Activated effector memory CD4-positive, alpha-beta T cell treated with anti-CD3 and anti-CD28 coated beads, Interleukin-2, amount 50 U/mL, for 16 hours (primary cell): ENCODE results near the gene MKNK2.
"Not testable (repeated sequence)": the region's sequence is repeated elsewhere in the genome, so short reads cannot be mapped to it uniquely, and the experiment has no call there.

Experiments used
- DNase-seq: peaks from one replicate; pipeline ENCODE4 v3.0.0-alpha.2; 2020

MKNK2 gene

DNA sequence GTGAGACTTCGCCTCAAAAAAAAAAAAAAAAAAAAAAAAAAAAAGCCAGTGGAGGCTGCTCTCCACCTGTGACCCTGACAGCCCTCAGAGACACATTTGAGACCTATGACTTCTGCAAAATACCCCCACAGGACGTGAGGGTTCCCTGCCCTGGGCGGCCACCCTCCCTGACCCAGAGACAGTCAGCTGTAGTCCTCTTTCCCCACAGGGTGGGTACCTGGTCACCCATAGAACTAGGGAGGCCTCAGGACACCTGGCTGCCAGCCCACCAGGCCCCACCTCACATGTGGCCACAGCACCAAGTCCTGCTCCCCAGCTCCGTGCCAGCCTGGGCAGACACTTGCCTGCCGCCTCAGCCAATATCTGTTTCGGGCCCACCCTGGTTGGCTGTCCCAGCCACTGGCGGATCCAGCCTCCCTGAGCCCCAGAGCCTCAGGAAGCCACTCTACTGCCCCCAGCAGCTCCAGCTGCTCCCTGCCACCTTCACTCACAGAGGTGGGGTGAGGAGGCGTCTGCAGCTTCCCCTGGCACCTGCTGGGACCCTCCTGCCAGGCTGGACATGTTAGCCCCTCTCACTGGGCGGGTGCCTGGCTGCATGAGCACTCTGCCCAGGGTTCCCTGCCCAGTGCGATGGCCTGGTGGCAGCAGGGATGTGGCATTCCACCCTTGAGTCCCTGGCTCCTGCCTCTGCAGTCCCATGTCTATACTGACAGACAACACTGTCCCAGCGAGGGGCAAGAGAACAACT, 6.9 kb downstream of the MKNK2 start:
- no peak for DNase-seq

DNA sequence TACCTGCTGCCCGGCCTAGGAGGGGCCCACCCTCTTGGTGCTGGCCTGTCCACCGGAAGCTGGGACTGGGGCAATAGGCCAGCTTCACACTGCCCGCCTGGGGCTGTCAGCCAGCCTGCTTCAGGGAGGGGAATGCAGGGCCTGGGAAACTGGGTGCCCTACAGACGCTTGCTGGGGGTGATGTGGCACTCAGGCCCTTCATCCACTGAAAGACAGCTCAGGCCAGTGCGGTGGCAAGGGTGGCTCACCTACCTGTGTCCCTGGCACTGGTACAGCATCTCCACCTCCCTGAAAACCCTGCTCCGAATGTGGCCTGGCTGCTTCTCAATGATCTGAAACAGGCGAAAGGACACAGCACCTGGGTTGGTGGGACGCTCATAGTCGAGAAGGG, 7.8 kb downstream of the MKNK2 start:
- no peak for DNase-seq

DNA sequence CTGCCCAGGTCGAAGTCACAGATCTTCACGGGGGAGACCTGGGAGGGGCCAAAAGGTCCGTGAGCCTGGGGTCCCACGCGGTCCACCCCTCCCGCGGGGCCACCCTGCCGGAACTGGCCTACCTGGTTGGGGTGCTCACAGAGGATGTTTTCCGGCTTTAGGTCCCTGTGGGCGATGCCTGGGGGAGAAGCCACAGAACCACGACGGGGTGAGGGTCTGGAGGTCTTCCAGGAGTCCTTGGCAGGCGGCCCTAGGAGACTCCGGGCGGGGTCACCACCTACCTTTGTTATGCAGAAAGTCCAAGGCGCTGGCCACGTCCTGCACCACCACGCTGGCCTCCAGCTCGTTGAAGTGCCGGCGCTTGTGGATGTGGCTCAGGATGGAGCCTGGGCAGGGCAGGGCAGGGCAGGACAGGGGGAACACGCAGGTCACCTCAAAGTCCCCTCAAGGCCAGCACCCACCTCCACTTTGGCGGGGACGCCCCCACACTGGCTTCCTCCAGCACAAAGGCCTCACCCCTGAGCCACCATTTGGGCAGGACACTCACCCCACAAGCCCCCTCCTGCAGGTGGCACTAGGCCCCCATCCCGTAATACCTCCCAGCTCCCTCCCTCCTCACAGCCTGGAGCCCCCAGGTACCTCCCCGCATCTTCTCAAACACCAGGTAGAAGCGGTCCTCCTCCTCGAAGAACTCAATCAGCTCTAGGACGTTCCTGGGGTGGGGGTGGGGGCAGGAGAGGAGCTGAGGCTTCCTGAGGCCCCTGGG, 8.4 kb downstream of the MKNK2 start:
- DNase-seq = peak; percentile 71

DNA sequence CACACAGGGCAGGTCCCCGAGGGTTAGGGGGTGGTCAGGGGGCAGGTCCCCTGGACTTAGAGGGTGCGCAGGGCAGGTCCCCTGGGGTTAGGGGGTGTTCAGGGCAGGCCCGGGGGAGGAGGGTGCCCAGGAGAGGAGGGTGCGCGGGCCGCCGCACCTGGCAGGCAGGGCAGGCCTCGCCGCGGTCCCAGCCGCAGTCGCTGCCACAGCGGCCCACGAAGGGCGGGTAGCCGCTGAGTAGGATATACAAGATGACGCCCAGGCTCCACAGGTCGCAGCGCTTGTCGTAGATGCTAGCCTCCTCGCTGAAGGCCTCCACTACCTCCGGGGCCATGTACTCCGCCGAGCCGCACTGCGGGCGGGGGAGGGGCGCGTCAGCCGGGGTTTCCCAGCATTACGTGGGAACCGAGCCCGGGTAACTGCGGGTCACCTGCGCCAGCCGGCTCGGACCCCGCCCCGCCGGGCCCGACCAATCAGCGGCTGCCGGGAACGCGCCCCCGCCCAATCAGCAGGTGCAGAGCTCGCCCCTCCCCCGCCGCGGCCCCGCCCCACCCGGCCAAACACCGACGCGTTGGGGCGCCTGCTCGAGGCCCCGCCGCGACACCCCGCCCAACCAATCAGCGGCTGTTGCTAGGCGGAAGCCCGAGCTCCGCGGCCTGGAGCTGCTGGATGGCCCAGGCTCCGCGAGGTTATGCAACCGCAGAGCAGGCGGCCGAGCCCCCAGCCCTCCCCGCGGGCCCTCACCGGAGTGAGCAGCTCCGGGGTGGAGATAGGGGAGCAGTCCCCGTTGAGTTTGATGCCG, 9.2 kb downstream of the MKNK2 start:
- DNase-seq = peak; percentile 100

DNA sequence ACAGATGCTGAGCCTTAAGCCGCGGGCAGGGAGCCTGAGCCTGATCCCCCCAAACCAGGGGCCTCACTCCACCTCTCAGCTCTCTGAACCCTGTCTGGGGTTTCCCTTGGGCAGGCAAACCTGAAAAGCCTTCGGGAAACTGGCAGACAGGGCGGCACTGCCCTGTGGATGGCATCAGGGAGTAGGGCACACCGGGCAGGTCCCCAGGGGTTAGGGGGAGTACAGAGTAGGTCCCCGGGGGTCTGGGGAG, 9.7 kb downstream of the MKNK2 start:
- DNase-seq = no peak

DNA sequence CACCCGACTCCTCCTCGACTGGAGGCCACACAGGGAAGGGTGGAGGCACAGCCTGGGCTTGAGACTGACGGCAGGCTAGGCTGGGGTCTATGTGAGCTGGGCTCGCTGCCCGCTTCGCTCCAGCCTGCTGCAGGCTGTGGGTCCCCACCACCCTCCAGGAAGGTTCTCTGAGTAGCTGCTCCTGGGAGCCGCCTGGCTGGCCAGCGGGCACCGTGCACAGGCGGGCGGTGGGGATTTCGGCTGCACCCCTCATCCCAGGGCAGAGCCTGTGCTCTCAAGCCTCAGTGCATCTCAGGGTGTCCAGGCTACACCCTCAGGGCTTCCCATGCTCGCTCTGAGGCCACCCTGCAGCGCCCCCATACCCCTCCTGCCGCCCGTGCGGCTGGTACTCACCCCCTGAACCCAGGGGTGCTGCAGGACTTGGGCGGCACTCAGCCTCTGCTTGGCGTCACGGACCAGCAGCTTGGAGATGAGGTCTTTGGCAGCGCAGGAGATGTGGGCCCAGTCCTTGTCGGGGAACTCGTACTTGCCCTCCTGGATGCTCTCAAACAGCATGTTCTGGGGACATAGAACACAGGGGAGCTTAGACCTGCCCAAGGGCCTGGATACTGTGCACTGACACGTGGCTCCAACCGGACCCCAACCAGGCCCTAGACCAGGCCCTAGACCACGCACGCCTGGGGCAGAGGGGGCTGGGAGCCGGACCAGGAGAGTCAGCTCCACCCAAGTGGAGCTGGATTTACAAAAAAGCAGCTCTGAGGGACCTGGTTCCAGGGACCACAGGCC, 10.2 kb downstream of the MKNK2 start:
- no peak for DNase-seq

DNA sequence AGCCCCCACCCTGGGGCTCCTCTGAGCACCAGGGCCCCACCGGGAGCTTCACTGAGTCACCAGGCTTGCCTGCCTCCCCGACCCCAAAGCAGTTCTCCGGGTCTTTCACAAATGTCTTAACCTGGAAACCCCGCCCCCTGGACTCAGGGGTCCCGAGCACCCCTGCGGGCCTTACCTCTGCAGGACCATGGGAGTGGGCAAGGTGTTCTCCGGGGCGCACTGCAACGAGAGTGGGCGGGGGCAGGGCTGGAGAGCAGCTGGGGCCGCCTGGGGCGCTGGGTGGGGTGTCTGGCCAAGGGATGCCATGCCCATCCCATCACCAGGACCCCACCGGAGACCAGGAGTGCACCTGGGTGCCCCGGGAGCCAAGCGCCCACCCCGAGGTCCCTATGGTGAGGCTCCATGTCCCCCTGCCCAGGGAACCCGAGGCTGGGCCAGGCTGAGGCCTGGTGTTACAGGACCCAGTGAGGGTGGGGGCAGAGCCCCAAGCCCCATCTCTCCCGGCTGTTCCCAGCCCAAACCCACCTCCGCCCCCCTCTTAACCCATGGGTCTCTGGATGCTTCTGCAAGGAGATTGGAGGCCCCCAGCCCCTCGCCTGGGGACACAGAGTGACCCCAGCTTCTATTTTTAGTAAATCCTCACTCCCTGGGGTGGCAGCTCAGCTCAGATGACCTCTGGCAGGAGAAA, 10.9 kb downstream of the MKNK2 start:
- no peak for DNase-seq

DNA sequence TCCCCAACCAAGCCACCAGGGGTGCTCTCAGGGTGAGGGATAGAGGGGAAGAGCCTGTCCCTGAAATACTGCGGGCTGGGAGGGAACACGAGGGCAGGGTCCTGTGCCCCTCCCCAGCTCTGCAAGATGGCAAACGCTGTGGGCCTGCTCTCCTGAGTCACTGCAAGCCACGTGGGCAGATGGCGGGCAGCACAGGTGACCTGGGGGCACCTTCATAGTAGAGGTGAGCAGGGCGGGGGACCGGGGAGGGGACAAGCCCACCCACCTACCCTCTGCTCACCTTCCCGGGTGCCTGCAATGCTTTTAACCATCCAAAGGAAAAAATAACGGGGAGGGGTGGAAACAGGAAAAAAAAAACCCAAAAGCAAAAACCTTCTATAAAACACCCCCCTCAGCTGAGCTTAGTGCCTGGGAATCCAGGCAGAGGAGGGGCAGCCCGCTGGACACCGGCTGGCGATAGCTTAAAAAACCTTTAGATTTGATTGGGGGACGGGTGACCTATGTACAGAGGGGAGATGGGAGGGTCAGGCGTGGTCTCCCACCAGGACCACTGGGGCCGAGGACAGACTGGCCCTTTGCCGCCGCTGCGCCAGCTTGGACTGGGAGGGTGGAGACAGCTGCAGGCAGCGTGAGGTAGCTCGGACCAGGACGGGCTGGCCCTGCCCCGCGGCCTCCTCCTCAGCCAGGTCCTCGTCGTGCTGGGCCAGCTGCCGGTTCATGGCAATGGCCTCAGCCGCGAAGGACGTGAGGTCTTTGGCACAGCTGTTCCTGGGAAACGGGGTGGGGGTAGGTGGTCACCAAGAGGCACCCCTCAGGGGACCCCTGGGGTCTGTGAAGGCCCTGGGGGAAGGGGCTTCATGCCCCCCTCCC, 11.7 kb downstream of the MKNK2 start:
- no peak for DNase-seq

DNA sequence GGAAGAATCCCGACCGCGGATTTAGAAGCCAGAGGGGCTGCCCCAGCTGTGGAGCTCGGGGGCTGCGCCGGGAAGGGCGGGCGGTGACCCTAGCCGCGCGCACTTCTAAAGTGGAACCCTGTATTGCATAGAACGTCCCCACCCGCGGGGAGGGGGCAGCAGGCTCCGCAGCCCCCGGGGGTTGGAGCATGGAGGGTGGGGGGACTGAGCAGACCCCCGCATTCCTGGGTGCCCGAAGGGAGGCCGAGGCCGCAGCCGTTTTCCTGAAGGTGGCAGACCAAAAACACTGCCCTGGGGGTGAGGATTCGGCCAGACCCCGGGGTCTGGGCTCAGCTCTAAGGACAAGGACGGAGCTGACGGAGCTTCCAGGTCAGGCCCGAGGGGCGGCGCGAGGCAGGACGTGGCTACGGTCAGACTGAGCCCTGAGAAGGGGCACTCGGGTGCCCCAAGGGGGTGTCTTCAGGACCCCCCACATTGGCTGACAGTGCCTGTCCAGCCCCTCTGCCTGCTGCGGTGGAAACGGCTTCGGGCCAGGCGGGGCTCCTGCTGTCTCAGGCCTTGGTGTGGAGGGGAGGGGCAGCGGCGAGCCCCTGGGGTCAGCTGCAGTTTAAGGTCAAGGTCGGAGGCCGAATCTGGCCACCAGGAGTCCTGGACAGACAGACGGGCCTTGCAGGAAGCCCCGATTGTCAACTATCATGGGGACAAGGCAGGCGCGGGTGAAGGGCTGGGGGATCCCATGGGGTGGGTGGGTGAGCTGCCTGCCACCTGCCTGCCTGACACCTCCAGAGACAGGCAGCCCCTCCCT, 12.6 kb downstream of the MKNK2 start:
- no peak for DNase-seq

DNA sequence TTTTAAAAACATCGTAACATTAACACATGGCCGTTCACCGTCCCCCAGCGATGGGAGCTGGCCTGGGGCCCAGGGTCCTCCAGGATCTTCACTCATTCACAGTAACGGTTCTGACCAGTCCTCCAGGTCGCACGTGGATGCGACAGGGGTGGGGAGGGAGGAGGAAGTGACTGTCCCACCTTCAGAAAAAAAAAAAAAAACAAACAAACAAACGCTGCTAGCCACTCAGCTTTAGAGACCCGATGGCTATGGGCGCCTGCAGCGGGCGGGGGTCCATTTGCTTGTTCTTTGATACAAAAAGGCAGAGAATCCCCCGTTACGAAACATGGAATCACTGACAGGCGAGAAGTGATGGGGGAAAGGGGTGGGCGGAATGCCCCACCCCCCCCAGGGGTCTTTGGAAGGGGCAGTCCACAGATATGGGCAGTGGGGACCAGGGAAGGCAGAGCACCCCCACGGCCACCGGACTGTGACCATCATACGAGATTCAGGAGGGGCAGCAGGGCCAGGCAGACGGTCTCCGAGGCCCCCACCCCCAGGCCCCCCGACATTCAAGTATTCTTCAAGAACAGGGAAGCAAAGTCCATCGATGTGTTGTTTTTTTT, 13.3 kb downstream of the MKNK2 start:
- no peak for DNase-seq

DNA sequence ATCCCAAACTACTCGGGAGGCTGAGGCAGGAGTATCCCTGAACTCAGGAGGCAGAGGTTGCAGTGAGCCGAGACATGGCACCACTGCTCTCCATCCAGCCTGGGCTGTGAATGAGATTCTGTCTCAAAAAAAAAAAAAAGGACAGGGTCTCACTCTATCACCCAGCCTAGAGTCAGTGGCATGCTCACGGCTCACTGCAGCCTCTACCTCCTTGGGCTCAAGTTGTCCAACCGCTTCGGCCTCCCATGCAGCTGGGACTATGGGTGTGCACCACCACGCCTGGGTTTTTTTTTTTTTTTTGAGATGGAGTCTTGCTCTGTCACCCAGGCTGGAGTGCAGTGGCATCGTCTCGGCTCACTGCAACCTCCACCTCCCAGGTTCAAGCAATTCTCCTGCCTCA, 14.6 kb downstream of the MKNK2 start:
- DNase-seq = no peak

DNA sequence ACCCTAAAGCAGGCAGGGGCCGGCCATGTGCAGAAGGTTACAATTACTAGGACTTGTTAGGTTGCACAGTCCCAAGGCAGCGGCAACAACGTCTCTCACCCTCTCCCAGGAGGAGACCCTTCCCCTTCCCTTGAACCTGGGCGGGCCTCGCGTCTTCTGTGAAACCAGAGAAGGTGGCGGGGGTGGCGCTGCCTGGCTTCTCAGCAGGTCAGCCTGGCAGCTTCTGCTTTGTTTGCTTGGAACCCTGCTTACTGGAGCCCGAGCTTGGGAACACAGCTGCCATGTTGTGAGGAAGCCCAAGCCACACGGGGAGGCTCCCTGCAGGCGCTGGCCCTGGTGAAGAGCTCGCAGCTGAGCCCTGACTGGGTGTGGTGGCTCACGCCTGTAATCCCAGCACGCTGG, 15.5 kb downstream of the MKNK2 start:
- no peak for DNase-seq

DNA sequence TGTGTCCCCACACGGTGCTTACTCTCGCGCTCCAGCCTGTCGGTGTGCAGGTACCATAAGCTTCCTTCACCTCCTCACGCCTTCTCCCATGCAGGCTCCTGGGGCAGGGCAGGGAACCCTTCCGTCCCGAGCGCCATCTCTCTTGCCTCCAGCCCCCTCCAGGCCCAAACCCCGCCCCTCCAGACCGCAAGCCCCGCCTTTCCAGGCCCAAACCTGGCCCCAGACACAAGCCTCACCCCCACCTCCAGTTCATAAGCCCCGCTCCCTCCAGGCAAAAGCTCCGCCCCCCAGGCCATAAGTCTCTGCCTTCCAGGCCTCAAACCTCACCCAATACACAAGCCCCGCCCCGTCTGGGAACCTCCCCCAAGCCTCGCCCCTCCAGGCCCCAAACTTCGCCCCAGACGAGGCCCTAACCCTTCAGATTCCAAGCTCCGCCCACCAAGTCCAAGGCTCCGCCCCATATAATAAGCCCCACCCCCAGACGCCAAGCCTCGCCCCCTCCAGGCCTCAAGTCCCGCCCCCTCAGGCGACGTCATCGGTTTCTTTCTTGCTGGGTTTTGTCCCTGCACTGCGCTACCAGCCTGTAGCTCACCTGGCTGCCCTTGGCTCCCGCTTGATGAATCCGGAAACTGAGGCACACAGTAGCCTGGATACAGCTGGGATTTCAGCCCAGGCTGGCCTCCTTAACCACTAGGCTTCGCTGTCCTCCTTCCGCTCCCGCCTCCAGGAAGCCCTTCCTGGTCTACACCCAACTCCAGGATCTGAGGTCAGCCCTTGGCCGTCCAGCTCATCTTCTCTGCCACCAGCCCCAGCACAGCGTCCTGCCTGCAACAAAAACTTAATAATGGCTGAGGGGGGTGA, 16.1 kb downstream of the MKNK2 start:
- peak; percentile 86 for DNase-seq

DNA sequence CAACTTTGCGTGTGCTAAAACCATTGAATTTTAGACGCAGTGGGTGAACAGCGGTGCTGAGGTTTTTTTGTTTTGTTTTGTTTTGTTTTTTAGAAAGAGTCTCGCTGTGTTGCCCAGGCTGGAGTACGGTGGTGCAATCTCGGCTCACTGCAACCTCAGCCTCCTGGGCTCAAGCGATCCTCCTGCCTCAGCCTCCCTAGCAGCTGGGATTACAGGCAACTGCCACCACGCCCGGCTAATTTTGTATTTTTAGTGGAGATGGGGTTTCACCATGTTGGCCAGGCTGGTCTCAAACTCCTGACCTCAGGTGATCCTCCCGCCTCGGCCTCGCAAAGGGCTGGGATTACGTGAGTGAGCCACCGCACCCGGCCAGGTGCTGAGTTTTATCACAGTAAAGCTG, 16.8 kb downstream of the MKNK2 start:
- not testable (repeated sequence) for DNase-seq

DNA sequence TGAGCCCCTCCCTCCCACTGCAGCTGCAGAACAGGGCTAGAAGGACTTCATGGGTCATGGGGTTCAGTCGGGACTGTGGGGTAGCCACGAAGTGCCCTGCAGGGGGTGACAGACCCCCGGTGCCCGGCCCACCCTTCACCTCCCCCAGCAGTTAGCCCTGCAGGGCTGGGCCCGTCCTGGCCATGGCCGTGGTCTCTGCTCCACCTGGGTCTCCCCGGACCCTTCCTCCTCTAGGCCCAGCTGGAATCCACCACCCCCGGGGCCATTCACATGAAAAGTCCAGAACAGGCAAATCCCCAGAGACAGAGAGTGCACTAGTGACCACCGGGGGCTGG, 17.3 kb downstream of the MKNK2 start:
- DNase-seq = no peak

DNA sequence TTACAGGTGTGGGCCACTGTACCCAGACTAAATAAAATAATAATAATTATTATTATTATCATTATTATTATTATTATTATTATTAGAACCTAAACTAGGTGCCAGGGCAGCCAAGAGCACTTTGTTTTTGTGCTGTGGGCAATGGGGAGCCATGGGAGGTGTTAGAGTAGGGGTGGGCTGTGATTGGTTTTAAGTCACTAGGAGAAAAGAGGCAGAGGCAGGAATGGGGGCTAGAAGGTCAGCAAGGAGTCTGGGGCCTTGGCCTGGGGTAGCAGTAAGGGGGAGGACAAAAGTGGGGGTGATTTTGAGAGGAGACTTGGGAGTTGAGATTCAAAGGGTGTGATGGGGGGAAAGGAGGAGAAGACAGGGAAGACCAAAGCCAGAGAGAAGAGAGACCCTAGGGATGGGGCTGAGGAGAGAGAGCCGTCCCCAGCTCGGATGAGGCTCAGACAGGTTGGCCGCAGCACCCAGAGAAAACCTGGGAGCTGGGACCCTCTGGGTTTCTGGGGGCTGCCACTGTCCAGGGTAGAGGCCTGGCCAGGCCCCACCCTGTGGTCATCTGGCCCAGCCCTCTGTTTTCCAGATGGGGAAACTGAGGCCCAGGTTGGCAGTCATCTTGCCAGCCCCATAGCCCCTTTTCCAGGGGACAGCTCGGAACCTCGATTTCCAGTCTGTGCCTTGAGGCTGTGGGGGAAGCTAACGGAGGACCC, 17.8 kb downstream of the MKNK2 start:
- no peak for DNase-seq

DNA sequence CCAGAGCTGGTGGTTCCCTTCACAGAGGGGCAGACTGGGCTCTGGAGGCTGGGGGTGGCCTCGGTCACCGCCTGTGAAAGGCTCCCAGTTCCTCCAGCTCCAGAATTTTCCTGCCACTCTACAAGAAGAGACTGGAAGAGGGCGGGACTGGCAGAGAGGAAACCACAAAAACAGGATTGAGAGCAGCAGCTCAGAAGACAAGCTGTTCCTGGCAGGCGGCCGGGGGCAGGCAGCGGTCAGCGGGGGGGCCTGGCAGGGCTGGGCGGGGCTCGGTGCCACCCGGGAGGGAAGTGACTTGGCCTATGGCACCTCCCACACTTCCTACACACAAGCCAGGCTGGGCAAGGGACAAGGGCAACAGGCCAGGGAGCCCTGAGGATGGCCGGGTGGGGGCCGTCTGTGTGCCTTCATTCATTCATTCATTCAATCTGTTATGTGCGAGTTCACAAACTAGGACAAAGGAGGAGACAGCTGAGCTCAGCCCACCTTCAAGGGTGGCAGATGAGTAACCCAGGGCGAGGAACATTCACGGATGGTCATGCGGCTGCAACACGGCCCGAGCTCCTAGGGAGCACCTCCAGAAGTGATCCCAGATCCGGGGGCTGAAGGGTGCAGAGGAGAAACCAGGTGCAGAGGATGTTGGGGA, 18.6 kb downstream of the MKNK2 start:
- DNase-seq = peak; percentile 83

DNA sequence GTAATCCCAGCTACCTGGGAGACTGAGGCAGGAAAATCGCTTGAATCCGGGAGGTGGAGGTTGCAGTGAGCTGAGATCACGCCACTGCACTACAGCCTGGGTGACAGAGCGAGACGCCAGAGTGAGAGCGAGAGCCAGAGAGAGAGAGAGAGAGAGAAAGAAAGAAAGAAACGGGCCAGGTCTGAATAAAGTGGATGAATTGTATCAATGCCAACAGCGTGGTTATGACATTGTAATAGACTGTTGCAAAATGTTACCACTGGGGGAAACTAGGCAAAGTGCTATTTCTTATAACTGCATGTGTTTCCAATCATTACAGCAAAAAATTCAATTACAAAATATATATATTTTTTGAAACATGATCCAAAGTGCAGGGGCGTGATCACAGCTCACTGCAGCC, 23.7 kb downstream of the MKNK2 start:
- DNase-seq = no peak
